A549 (cell line): ENCODE measurements around the gene FIGLA. TPM values are rescaled to one million over a fixed set of nuclear protein-coding genes. Genes with fewer than 3 reads are reported as not detected.

Experiments used
- ATAC-seq, 2 experiments: fragments of 200-7000 bp in 1 of 2; fragments of >200 bp in 1 of 2; cut with Nextera tagmentation in 1 of 2; cut with Tn5 transposase in 1 of 2; 3 replicates each; pipeline versions ENCODE4 v1.8.0 to v1.9.1; 2018 to 2020; ENCODE audit warnings: mild to moderate bottlenecking in 1 of 2, moderate library complexity in 1 of 2
- CTCF ChIA-PET: fragments of 300-600 bp; sonication (Branson Sonifier 250); formaldehyde crosslinking; extraction: SDS; loops from one replicate; lab custom pipeline; 2021; ENCODE audit warnings: antibody characterized with exemption, inconsistent platforms; lab: Yijun Ruan, JAX
- POLR2A ChIA-PET: fragments of 350-600 bp; formaldehyde crosslinking; extraction: SDS; loops from one replicate; lab custom pipeline; 2021; ENCODE audit warnings: antibody characterized with exemption, inconsistent platforms; lab: Yijun Ruan, JAX
- DNase-seq, 2 experiments: peaks; one replicate each; pipeline versions ENCODE4 v3.0.0 to v3.0.0-alpha.2; 2011 to 2016; ENCODE audit warnings: low read depth in 1 of 2, low spot score in 1 of 2
- FAIRE-seq: peaks from 2 replicates; lab custom pipeline; 2011; peaks lifted over from hg19 to GRCh38; lab: Jason Lieb, UNC
- H3K27ac ChIP-seq, 2 experiments: fragments of >200 bp; sonication (Bioruptor Twin); formaldehyde crosslinking; 3 replicates each; pipeline ENCODE4 v1.5.1; 2016 to 2017
- H3K4me1 ChIP-seq: fragments of >200 bp; sonication (Bioruptor Twin); formaldehyde crosslinking; 3 replicates; pipeline ENCODE4 v1.6.1; 2016
- H3K4me2 ChIP-seq: fragments of >200 bp; sonication (Bioruptor Twin); formaldehyde crosslinking; 3 replicates; pipeline ENCODE4 v1.6.1; 2016
- H3K4me3 ChIP-seq: fragments of >200 bp; sonication (Bioruptor Twin); formaldehyde crosslinking; 3 replicates; pipeline ENCODE4 v1.5.1; 2016
- H3K9me3 ChIP-seq: fragments of >200 bp; sonication (Bioruptor Twin); formaldehyde crosslinking; 3 replicates; pipeline ENCODE4 v1.6.1; 2016
- BCL3 ChIP-seq: fragments of >200 bp; sonication (Bioruptor Twin); formaldehyde crosslinking; IDR thresholded peaks from 3 replicates; pipeline ENCODE4 v1.6.1; 2016
- CBX2 ChIP-seq: fragments of 200-600 bp; sonication (generic); IDR thresholded peaks from 2 replicates; pipeline ENCODE4 v1.6.1; 2016; ENCODE audit warnings: low read depth, mild to moderate bottlenecking, borderline replicate concordance
- CBX8 ChIP-seq: fragments of 200-600 bp; sonication (generic); IDR thresholded peaks from 2 replicates; pipeline ENCODE4 v1.6.1; 2016
- CEBPB ChIP-seq, 2 experiments: fragments of >200 bp in 1 of 2; sonication (Bioruptor Twin) in 1 of 2; formaldehyde crosslinking in 1 of 2; IDR thresholded peaks; 2 replicates each; pipeline ENCODE4 v1.6.1; 2012 to 2016
- CHD2 ChIP-seq: fragments of 150-350 bp; IDR thresholded peaks from 2 replicates; pipeline ENCODE4 v1.6.1; 2014; ENCODE audit warnings: low read length; ENCODE audit not compliant: partially characterized antibody
- CHD4 ChIP-seq: fragments of 200-600 bp; sonication (generic); IDR thresholded peaks from 2 replicates; pipeline ENCODE4 v1.6.1; 2016; ENCODE audit warnings: antibody characterized with exemption, mild to moderate bottlenecking, borderline replicate concordance
- CTCF ChIP-seq: fragments of >200 bp; sonication (Bioruptor Twin); formaldehyde crosslinking; IDR thresholded peaks from 3 replicates; pipeline ENCODE4 v1.5.1; 2016
- EHF ChIP-seq: fragments of 250-450 bp; sonication (Bioruptor Pico); IDR thresholded peaks from 2 replicates; pipeline ENCODE4 v1.5.0; 2020; ENCODE audit warnings: mild to moderate bottlenecking
- EHMT2 ChIP-seq: fragments of 200-600 bp; sonication (generic); IDR thresholded peaks from 2 replicates; pipeline ENCODE4 v1.6.1; 2016; ENCODE audit warnings: antibody characterized with exemption, low read depth, mild to moderate bottlenecking, moderate library complexity
- FOXS1 ChIP-seq: fragments of 250-450 bp; sonication (Bioruptor Pico); IDR thresholded peaks from 2 replicates; pipeline ENCODE4 v1.5.0; 2020; ENCODE audit warnings: mild to moderate bottlenecking, moderate library complexity
- HEYL ChIP-seq: fragments of 250-450 bp; sonication (Bioruptor Pico); IDR thresholded peaks from 2 replicates; pipeline ENCODE4 v1.8.0; 2021; ENCODE audit warnings: mild to moderate bottlenecking, moderate library complexity
- HMGXB4 ChIP-seq: fragments of 250-450 bp; sonication (Bioruptor Pico); IDR thresholded peaks from 2 replicates; pipeline ENCODE4 v1.5.0; 2021; ENCODE audit warnings: mild to moderate bottlenecking, moderate library complexity, borderline replicate concordance
- HOXB13 ChIP-seq: fragments of 250-450 bp; sonication (Bioruptor Pico); IDR thresholded peaks from 2 replicates; pipeline ENCODE4 v1.5.0; 2020; ENCODE audit warnings: low read depth, mild to moderate bottlenecking, moderate library complexity
- HOXB5 ChIP-seq: fragments of 250-450 bp; sonication (Bioruptor Pico); IDR thresholded peaks from 2 replicates; pipeline ENCODE4 v1.5.0; 2020; ENCODE audit warnings: mild to moderate bottlenecking, moderate library complexity
- KDM5A ChIP-seq: fragments of 200-600 bp; sonication (generic); IDR thresholded peaks from 2 replicates; pipeline ENCODE4 v1.6.1; 2016; ENCODE audit warnings: antibody characterized with exemption, mild to moderate bottlenecking
- MAX ChIP-seq: IDR thresholded peaks from 2 replicates; pipeline ENCODE4 v1.6.1; 2012
- MAZ ChIP-seq: fragments of 150-350 bp; IDR thresholded peaks from 2 replicates; pipeline ENCODE4 v1.6.1; 2014; ENCODE audit warnings: antibody characterized with exemption, low read depth, low read length, borderline replicate concordance
- NR3C1 ChIP-seq: fragments of >200 bp; sonication (Bioruptor Twin); formaldehyde crosslinking; IDR thresholded peaks from 3 replicates; pipeline ENCODE4 v1.6.1; 2017
- POLR2AphosphoS2 ChIP-seq: conservative IDR thresholded peaks from 2 replicates; pipeline ENCODE4 v1.6.1; 2012; ENCODE audit warnings: low read length, improper control_type of control experiment, inconsistent platforms
- RARB ChIP-seq: fragments of 250-450 bp; sonication (Bioruptor Pico); IDR thresholded peaks from 2 replicates; pipeline ENCODE4 v1.8.0; 2021; ENCODE audit warnings: mild to moderate bottlenecking, moderate library complexity
- TFCP2L1 ChIP-seq: fragments of 250-450 bp; sonication (Bioruptor Pico); IDR thresholded peaks from 2 replicates; pipeline ENCODE4 v1.5.0; 2021; ENCODE audit warnings: mild to moderate bottlenecking
- TP53 ChIP-seq: fragments of 250-450 bp; sonication (Bioruptor Pico); IDR thresholded peaks from 2 replicates; pipeline ENCODE4 v1.5.0; 2021; ENCODE audit warnings: mild to moderate bottlenecking, moderate library complexity
- WGBS: methylation state at CpG from one replicate; pipeline ENCODE4 v1.1.6; 2017; ENCODE audit errors: missing lambda C conversion rate; 5-methylcytosine and 5-hydroxymethylcytosine counted together
- polyA plus RNA-seq, 4 experiments: library from polyadenylated mRNA; depleted of rRNA in 3 of 4; stranded (reverse); fragments of >200 nt; fragmentation: RNase III in 1 of 4; extraction: RNeasy Plus Mini Kit Qiagen cat#74134 plus additional on column Dnase treatment in 1 of 4; gene quantifications; 2 replicates in 3 of 4; 3 replicates in 1 of 4; pipeline ENCODE4 v1.2.3, GENCODE V29; 2011 to 2017
- TF ChIP-seq, protein P1 (sequence below): fragments of 150-350 bp; IDR thresholded peaks from 2 replicates; pipeline ENCODE4 v1.6.1; 2014; ENCODE audit warnings: low read depth, mild to moderate bottlenecking, low read length

Gene FIGLA
- polyA plus RNA-seq, 2 of the 4 experiments (the other 2 are of a cell fraction): not detected

DNA sequence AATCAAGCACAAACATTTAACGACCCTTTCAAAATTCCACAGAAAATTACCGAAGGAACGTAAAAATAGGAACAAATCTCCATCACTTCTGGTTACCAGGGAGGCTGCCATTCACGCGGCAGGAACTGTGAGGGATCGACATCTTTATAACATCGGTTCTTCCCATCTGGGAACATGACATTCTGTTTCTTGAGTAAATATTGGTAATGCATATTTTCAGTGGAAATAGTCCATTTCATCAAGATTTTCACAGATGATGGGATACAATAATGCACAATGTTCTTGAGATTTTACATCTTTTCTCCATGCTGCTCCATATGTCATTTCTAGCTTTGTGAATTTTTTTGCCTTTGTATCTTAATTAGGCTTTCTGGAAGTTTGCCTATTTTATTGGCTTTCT is 32.5 kb downstream of the FIGLA start:
- WGBS: 94% methylated on average over 7 of the region's 7 CpGs
- CTCF ChIA-PET: interaction anchor here (1.7 to 4.3 kb wide), 2 partner anchors 11 to 454 kb away, joined by 4 to 40 read pairs; partner anchors contain the start of gene ADD2
- POLR2A ChIA-PET: no interaction called here
- TF ChIP-seq BCL3: no peak
- TF ChIP-seq MAX: no peak
- TF ChIP-seq CHD2: no peak
- no peak for TF ChIP-seq EHMT2
- TF ChIP-seq HEYL: no peak
- TF ChIP-seq FOXS1 (CRISPR knock-in tag): no peak
- TF ChIP-seq HMGXB4 (CRISPR knock-in tag): no peak
- TF ChIP-seq CEBPB (IDR thresholded peaks at IDR 0.05): no peak
- TF ChIP-seq, protein P1, sequence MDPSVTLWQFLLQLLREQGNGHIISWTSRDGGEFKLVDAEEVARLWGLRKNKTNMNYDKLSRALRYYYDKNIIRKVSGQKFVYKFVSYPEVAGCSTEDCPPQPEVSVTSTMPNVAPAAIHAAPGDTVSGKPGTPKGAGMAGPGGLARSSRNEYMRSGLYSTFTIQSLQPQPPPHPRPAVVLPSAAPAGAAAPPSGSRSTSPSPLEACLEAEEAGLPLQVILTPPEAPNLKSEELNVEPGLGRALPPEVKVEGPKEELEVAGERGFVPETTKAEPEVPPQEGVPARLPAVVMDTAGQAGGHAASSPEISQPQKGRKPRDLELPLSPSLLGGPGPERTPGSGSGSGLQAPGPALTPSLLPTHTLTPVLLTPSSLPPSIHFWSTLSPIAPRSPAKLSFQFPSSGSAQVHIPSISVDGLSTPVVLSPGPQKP: no peak
- TF ChIP-seq NR3C1: no peak
- no peak for TF ChIP-seq HOXB5
- no peak for TF ChIP-seq CBX8
- TF ChIP-seq HOXB13 (CRISPR knock-in tag): no peak
- TF ChIP-seq TP53 (CRISPR knock-in tag): no peak
- no peak for TF ChIP-seq EHF (CRISPR knock-in tag)
- TF ChIP-seq POLR2AphosphoS2: no peak
- TF ChIP-seq, all 56 proteins: peak for 0
- no peak overlapping the region for H3K4me2 ChIP-seq
- DNase-seq (no peak), FAIRE-seq (no peak), ATAC-seq (no peak)
- no peak overlapping the region for H3K27ac ChIP-seq
- H3K4me1 ChIP-seq: no peaks in the 10 kb centered on the region
- no peak overlapping the region for H3K4me3 ChIP-seq
- no peaks in the 10 kb centered on the region for H3K9me3 ChIP-seq

GRCh38 chr2:70757360-70757759 is 33.1 kb downstream of the FIGLA start:
- ChIA-PET CTCF (interaction anchor here (4.3 kb wide), 1 partner anchor 11 kb away, joined by 40 read pairs; the partner anchor contains the start of gene ADD2), POLR2A (no interaction called here)
- Histone ChIP-seq H3K27ac (no peak overlapping the region), H3K4me1 (no peaks in the 10 kb centered on the region), H3K4me3 (no peak overlapping the region), H3K4me2 (no peak overlapping the region), H3K9me3 (no peaks in the 10 kb centered on the region)
- no peak for TF ChIP-seq POLR2AphosphoS2
- TF ChIP-seq CTCF: no peak
- no peak for FAIRE-seq
- WGBS: 89% methylated on average over 4 of the region's 4 CpGs
- ATAC-seq: no peak
- DNase-seq: no peak

- Histone ChIP-seq H3K4me2 (no peak overlapping the region), H3K27ac (no peak overlapping the region), H3K9me3 (no peaks in the 10 kb centered on the region), H3K4me1 (no peaks in the 10 kb centered on the region), H3K4me3 (no peak overlapping the region)
- ChIA-PET CTCF (interaction anchor here (0.6 to 4.3 kb wide), 5 partner anchors 9 to 185 kb away, joined by 3 to 40 read pairs (median 3); partner anchors contain the start of genes ADD2 and FIGLA), POLR2A (no interaction called here)
- FAIRE-seq (no peak), ATAC-seq (no peak), DNase-seq (no peak)
- 89% methylated on average over 3 of the region's 3 CpGs for WGBS
- no peak for TF ChIP-seq CHD4
- TF ChIP-seq NR3C1: no peak
- TF ChIP-seq RARB (CRISPR knock-in tag): no peak
- no peak for TF ChIP-seq TFCP2L1
- TF ChIP-seq MAZ: no peak
- no peak for TF ChIP-seq CBX2
- TF ChIP-seq KDM5A: no peak
Measured at GRCh38 chr2:70756128-70756527, 34.3 kb downstream of the FIGLA start.
